ENCODE results near the gene ACP3. TPM values are rescaled to one million over a fixed set of nuclear protein-coding genes. Genes with fewer than 3 reads are reported as not detected.
A peak's percentile ranks its signal among the peaks of the same experiment; 100 is the strongest.

Gene ACP3
- total and polyA plus RNA-seq, 8 donors: 1.9 to 6.3 (median 3.3) TPM

DNA sequence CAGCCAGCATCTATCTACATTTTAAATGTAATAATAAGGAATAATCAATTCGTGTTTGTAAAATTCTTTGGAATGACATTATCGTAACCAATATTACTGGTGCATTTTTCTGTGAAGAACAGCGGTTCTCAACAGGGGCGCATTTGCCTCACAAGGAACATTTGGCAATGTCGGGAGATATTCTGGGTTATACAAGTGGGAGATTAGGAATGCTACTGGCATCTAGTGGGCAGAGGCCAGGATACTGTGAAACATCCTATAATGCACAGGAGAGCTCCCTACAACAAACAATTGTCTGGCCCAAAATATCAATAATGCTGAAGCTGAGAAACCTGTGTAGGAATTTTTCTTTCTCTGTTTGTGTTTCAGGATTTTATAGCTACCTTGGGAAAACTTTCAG is 25.0 kb downstream of the ACP3 start:
- no peaks in the 10 kb centered on the region for H3K9me3 ChIP-seq
- intact Hi-C loops (cut with DNase I): loop anchor here in 2 of 3 donors (5.0 kb wide), 2 partner anchors 85 to 90 kb away; no protein-coding TSS in a partner anchor
- no peaks in the 10 kb centered on the region for H3K36me3 ChIP-seq
- H3K4me1 ChIP-seq: peaks cover 0 to 20% (median 0%) of the 10 kb centered on the region in 3 donors
- DNase-seq (no peak), ATAC-seq (peak; percentile 39 to 75 (median 66)), FAIRE-seq (no peak)
- H3K27me3 ChIP-seq: no peaks in the 10 kb centered on the region
- no peak for TF ChIP-seq CTCF (IDR thresholded peaks at IDR 0.05)
- WGBS, 2 donors: 39 to 52% methylated on average over 5 of the region's 5 CpGs
- H3K4me3 ChIP-seq: no peak overlapping the region
- no peak overlapping the region for H3K27ac ChIP-seq

DNA sequence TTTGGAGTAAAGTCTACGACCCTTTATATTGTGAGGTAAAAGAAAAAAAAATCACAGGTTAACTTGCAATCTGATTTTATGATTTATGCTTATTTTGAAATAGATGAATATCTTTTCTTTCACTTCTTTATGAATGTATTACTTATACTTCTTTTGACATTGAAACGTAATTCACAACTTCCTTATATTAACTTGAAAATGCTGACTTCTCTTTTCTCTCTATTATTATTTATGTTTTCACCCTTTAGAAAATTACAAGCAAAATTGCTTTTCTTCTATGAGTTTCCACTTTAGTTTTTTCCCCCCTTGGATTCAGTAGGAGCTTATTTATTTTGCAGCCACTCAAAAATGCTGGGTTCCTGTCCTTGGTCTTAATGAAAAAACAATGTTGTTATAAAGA is 25.4 kb downstream of the ACP3 start:
- H3K36me3 ChIP-seq: no peaks in the 10 kb centered on the region
- WGBS, 2 donors: 69 to 76% methylated on average over 2 of the region's 2 CpGs
- intact Hi-C loops (cut with DNase I): loop anchor here in 2 of 3 donors (5.0 kb wide), 2 partner anchors 85 to 90 kb away; no protein-coding TSS in a partner anchor
- no peaks in the 10 kb centered on the region for H3K27me3 ChIP-seq
- no peak overlapping the region for H3K4me3 ChIP-seq
- no peak for DNase-seq
- no peak overlapping the region for H3K27ac ChIP-seq
- TF ChIP-seq CTCF (IDR thresholded peaks at IDR 0.05): no peak
- FAIRE-seq: no peak
- ATAC-seq: no peak
- no peaks in the 10 kb centered on the region for H3K9me3 ChIP-seq
- peaks cover 0 to 19% (median 0%) of the 10 kb centered on the region in 3 donors for H3K4me1 ChIP-seq

DNA sequence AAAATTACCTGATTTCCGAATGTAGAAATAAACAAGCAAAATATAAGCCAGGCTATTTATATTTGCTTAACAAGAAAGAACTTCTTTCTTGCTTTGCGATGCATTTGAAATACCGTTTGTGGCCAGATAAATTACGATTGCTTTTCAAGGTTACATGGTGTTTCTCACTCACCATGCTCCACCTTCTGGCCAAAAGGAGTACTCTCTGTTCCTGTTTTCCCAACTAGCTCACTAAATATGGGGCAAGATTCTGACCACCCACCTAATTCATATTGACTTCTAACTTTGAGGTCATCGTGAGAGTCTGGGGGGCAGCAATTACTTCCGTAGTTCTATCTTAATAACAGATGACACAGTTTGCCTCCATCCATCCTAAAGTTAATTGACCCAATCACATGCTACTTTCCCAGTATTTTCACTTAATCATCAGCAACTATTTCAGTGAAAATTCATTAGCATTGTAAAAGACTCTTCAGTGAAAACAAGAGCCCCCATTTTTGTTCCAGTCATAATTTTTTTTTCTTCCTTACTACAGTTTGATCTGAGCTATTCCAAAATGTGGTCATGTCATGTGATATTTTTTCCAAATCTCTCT is 25.9 kb downstream of the ACP3 start:
- 0 to 1% methylated on average over 6 of the region's 6 CpGs for WGBS, 2 donors
- DNase-seq (peak in 3 of 6 donors; percentile 26 to 57 (median 42)), FAIRE-seq (peak; percentile 91), ATAC-seq (peak; percentile 80 to 92 (median 90))
- Histone ChIP-seq H3K9me3 (no peaks in the 10 kb centered on the region), H3K4me1 (peaks cover 0 to 19% (median 0%) of the 10 kb centered on the region in 3 donors), H3K36me3 (no peaks in the 10 kb centered on the region), H3K27ac (no peak overlapping the region), H3K4me3 (no peak overlapping the region), H3K27me3 (no peaks in the 10 kb centered on the region)
- TF ChIP-seq CTCF (IDR thresholded peaks at IDR 0.05): peak; percentile 53 to 69 (median 60)
- intact Hi-C loops (cut with DNase I): loop anchor here in 2 of 3 donors (5.0 kb wide), 2 partner anchors 86 to 91 kb away; no protein-coding TSS in a partner anchor

DNA sequence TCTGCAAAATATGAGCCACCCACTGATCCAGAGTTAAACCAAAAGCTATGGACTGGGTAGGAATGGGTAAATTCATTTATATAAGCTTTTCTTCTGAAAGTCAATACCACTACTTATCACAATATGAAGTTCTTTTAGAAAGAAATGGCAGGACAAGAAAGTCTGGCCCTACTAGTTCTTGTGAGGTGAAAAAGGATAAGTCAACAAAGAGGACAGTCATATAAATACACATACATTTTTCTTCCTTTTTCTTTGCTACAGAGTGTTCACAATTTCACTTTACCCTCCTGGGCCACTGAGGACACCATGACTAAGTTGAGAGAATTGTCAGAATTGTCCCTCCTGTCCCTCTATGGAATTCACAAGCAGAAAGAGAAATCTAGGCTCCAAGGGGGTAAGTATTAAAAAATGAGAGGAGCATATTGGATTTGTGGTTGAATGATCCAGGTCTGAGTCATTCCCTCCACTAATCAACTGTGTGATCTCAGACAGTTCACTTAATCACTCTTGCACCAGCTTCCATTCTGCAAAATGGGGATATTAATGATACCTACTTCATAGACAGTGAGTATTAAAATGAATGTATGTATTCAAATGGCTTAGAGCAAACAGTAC is 27.6 kb downstream of the ACP3 start:
- ATAC-seq (no peak), FAIRE-seq (no peak), DNase-seq (no peak)
- H3K9me3 ChIP-seq: no peaks in the 10 kb centered on the region
- no peaks in the 10 kb centered on the region for H3K36me3 ChIP-seq
- peaks cover 0 to 19% (median 0%) of the 10 kb centered on the region in 3 donors for H3K4me1 ChIP-seq
- intact Hi-C loops (cut with DNase I): loop anchor here in 2 of 3 donors (5.0 kb wide), 2 partner anchors 87 to 92 kb away; no protein-coding TSS in a partner anchor
- H3K27me3 ChIP-seq: no peaks in the 10 kb centered on the region
- no peak overlapping the region for H3K4me3 ChIP-seq
- TF ChIP-seq CTCF (IDR thresholded peaks at IDR 0.05): no peak
- no peak overlapping the region for H3K27ac ChIP-seq
